ENCODE results near the gene MYO6.

The MYO6 gene

DNA sequence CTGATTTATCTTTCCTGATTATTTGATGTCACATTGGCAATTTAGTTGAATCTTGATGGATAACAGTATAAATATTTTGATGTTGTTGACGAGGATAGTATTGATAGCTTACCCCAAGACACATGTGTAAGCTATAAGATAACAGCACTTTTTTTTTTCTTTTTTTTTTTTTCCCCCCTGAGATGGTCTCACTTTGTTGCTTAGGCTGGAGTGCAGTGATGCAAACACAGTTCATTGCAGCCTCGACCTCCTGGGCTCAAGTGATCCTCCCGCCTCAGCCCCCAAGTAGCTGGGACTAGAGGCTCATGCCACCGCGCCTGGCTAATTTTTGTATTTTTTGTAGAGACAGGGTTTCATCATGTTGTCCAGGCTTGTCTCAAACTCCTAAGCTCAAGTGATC lies 21.8 kb downstream of the MYO6 start:
- no peak for DNase-seq

DNA sequence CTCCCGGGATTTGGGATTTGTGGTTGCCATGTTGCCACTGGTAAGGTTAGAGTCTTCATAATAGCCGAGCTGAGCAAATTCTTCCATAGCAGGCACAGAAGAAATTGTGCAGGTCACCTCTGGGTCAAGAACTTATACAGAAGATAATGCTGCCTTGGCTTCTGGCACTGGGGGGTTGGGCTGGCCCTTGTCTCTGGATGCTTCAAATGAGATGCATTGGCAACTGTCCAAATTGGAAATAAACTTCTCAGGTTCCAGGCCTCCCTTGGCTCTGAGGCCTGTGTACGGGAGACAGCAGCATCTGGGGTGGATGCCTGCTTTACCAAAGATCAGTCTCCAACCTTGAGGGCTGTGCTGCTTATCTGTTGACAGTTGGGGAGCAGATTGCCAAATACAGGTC lies 26.2 kb downstream of the MYO6 start:
- no peak for DNase-seq

DNA sequence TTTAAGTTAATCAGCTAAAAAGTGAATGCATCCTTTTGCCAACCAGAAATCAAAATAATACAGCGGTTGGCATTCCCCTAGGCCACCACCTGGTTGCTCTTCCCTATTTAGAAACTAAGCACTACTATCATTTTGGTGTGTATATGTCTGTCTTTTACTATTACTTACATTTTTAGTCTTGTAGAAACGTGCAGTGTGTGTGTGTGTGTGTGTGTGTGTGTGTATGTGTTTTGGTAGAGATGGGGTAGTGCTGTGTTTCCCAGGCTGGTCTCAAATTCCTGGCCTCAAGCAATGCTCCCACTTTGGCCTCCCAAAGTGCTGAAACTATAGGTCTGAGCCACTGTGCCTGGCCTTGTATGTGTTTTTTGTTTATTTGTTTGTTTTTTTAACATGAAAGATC lies 27.4 kb downstream of the MYO6 start:
- no peak for DNase-seq

DNA sequence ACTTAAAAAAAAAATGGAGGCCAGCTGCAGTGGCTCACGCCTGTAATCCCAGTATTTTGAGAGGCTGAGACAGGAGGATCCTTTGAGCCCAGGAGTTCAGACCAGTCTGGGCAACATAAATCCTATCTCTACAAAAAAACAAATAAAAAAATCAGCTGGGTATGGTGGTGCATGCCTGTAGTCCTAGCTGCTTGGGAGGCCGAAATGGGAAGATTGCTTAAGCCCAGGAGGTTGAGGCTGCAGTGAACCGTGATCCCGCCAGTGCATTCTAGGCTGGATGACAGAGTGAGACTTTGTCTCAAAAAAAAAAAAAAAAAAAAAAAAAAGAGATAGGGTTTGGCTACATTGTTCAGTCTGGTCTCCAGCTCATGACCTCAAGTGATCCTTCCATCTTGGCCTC lies 29.7 kb downstream of the MYO6 start:
- no peak for DNase-seq

DNA sequence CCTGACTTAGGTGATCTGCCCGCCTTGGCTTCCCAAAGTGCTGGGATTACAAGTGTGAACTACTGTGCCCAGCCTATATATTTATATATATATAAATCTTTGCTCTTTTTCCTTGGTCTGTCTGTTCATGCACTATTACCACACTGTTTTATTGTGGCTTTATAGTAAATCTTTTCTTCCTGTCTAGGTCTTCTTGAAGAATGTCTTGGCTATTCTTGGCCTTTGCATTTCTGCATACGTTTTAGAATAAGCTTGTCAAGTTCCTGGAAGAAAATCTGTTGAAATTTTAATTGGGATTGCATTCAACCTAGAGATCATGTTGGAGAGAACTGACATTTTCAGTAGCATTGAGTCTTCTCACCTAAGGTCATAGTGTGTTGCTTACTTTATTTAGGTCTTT lies 37.1 kb downstream of the MYO6 start:
- DNase-seq, result no peak

DNA sequence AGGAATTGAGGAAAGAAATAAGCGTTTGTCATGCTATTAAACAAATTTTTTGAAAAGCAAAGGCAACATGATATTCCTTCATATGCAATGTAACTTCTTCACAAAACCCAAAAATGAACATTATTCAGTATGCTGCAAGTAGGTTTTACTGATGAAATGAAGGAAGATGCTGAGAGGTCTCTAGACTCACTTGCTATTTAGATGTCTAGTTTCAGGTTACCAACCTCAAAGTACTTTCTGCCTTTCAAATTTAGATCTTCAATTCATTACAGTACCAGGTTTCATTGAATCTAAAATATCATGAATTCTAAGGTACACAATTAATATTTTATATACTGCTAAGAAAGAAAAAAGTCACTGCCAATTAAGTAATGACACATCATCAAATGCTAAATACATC lies 39.9 kb downstream of the MYO6 start:
- DNase-seq, result no peak

DNA sequence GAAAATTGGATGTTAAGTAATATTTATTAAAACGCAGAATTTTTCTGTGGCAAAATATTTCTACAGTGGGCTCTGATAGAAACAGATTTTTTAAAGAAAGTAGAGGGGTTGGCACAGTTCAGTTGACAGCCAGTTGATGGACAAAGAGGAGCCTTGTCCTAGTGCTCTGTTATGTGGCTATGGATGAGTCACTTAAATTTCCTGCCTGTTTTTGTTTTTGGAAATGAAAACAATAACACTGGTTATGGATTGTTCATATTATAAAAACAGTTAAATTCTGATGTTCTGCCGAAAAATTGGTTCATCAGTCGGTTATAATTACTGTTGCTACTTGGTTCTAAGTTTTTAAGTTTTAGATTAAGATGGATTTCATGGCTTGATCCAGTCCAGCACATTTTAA lies 42.8 kb downstream of the MYO6 start:
- no peak for DNase-seq

DNA sequence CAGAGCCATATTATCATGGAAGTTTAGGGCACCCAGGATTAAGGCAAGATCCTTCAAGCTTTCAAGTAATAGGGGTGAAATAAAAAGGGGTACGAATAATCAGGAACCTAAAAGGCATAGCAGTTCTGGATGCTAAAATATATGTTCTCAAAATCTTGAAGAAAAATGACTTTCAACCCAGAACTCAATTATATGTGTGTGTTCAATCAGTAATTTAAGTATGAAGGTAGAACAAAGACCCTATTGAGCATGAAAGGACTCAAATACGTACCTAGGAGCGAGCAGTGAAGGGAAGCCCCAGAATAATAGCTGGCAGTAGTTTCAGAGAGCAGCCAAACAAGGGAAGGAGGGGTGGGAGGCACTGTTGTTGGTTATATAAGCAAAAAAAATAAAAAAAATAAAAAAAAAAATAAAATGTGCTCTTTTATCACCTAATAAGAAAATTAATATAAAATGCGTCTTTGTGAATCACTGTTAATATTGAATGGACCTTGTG lies 45.4 kb downstream of the MYO6 start:
- DNase-seq, result no peak

DNA sequence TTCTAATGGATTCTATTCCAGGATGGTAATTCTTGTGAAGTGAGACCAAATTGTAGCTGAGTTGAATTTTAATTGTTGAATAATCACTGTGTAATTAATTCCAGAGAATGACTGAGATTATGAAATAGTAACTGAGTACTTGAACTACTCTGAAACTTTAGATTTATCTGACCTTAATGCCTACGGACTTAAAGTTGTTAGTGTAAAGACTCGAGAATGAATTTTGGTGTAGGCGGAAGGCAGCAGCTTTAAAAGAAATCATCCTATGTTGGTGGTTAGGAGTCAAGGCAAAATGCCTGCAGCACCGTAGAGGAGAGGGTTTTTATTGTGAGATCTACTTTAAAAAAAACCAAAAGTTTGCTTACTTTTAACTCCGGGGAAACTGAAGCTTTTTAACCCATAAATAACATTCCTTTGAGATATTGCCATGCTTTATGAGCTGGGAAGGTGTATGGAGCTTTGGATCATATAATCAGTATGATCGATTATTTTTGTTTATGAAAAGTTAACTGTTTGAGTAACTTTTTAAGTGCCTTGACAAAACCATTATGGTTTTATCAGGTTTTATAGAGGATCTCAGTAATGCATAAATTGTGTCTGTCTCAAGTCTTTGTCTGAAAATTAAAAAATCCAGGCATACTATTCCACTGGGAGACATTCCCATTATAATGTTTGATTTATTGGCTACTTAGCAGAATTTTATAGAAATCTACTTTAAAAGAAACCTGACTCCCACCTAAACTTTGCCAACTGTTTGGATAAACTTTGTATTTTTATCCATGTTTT lies 46.1 kb downstream of the MYO6 start:
- DNase-seq, result no peak

DNA sequence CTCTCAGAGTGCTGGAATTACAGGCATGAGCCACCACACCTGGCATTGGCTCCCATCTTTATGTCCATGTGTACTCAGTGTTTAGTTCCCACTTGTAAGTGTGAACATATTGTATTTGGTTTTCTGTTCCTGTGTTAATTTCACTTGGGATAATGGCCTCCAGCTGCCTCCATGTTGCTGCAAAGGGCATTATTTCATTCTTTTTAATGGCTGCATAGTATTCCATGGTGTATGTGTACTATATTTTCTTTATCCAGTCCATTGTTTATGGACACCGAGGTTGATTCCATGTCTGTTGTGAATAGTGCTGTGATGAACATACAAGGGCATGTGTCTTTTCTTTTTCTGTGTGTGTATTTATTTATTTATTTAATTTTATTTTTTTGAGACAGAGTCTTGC lies 47.7 kb downstream of the MYO6 start:
- no peak for DNase-seq

DNA sequence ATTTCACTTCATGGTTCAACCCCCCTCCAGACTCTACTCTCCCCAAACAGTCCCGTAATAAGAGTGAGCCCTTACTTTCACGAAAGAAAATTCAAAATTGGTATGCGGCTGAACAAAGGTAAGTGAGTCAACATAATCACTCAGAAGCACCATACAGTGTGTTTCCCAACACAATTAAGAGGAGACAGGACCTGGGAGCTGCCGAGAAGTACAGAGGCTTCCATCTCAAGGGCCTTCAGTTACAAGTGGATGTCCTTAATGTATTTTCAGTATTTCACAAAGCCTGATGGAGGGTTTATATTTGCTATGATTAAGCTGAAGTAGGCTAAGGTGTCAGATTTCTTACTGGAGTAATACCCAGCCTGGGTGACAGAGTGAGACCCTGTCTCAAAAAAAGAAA lies 51.1 kb downstream of the MYO6 start:
- no peak for DNase-seq

DNA sequence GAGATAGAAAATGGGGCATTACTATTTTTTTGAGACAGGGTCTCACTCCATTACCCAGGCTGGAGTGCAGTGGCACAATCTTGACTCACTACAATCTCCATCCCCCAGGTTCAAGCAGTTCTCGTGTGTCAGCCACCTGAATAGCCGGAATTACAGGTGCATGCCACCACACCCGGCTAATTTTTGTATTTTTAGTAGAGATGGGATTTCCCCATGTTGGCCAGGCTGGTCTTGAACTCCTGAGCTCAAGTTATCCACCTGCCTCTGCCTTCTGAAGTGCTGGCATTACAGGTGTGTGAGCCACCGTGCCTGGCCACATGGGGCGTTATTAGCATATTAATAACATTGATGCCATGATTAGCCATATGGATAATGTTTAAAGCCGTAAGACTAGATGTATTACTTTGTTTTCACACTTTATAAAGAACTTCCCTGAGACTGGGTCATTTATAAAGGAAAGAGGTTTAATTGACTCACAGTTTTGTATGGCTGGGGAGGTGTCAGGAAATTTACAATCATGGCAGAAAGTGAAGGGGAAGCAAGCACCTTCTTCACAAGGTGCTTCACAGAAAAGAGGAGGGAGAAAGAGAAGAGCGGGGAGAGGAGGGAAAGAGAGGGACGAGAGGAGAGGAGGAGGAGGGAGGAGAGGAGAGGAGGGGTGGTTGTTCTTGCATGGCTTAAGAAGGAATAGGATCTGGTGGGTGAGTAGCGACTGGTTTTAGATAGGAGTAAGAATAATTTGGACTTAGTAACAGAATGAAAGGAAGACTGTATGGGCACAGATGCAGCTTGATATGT lies 51.9 kb downstream of the MYO6 start:
- no peak for DNase-seq

DNA sequence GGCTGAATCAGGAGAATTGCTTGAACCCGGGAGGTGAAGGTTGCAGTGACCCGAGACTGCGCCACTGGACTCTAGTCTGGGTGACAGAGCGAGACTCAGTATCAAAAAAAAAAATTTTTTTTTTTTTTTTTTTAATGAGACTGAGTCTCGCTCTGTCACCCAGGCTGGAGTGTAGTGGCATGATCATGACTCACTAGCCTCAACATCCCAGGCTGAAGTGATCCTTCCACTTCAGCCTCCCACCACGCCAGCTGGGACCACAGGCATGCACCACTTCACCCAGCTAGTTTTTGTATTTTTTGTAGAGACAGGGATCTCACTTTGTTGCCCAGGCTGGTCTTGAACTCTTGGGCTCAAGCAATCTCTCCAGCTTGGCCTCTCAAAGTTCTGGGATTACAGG lies 53.3 kb downstream of the MYO6 start:
- DNase-seq, result no peak

DNA sequence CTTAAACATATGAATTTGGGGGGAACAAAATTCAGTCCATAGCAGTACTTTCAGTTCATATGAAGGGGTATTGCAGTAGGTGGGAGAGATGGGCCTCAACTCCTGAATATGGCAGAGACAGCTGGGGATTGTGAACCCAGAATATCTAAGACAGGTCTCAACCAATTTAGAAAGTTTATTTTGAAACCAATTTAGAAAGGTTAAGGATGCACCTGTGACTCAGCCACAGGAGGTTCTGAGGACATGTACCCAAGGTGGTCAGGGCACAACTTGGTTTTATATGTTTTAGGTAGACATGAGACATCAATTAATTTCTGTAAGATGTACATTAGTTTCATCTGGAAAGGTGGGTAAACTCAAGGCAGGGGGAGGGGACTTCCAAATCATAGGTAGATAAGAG lies 59.5 kb downstream of the MYO6 start:
- no peak for DNase-seq

DNA sequence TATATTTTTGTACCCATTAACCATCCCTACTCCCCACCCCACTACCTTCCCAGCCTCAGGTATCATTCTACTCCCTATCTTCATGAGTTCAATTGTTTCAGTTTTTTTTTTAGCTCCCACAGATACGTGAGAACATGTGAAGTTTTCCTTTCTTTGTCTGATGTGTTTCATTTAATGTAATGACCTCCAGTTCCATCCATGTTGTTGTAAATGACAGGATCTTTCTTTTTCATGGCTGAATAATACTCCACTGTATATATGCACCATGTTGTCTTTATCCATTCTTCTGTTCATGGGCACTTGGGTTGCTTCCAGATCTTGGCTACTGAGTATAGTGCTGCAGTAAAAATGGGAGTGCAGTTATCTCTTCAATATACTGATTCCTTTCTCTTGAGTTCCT lies 63.5 kb downstream of the MYO6 start:
- DNase-seq, result no peak

DNA sequence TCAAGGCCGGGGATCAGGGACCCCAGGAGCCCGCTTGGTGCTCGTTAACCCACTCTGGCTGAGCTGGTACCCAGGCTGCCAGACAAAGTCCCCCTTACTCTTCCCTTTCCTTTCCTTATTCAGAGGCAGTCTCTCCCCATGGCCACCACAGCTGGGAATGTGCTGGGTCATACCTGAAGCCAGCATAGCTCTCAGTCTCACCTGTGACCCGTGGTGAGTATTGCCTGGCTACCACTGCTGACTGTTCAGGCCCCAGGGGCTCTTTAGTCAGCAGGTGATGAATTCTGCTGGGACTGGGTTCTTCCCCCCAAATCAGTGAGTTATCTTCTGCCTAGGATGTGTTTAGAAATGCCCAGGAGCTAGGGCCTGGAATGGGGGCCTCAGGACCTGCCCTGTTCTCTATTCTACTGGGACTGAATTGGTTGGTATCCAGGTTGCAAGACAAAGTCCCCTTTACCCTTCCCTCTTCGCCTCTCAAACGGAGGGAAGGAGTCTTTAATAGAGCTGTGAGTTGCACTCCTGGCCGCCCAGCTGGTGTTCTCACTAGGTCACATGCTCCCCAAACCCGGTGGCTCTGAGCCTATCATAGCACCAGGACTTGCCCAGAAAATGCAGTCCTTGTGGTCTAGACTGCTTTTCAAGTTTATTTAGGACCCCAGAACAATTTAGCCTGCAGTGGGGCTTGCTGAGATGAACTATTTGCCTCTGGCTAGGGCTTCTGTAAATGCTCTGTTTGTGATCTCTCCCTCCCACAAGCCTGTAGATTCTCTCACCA lies 64.6 kb downstream of the MYO6 start:
- DNase-seq, result no peak

DNA sequence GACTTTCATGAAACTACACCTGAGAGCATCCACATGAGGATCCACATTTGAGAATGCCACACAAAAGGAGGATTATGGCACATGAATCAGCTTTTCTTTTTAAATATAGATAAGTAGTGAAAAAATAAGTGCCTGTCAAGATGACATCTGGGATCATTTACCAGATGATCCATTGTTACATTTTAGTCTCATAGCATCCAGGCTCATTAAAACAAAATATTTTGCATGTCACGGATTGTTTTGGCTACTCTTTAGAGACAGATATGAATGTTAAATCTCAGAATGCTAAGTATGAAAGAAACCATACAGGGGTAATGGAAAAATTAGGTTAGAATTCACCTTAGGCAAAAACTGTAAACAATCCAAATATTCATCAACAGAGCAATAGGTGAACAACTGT lies 66.7 kb downstream of the MYO6 start:
- no peak for DNase-seq

DNA sequence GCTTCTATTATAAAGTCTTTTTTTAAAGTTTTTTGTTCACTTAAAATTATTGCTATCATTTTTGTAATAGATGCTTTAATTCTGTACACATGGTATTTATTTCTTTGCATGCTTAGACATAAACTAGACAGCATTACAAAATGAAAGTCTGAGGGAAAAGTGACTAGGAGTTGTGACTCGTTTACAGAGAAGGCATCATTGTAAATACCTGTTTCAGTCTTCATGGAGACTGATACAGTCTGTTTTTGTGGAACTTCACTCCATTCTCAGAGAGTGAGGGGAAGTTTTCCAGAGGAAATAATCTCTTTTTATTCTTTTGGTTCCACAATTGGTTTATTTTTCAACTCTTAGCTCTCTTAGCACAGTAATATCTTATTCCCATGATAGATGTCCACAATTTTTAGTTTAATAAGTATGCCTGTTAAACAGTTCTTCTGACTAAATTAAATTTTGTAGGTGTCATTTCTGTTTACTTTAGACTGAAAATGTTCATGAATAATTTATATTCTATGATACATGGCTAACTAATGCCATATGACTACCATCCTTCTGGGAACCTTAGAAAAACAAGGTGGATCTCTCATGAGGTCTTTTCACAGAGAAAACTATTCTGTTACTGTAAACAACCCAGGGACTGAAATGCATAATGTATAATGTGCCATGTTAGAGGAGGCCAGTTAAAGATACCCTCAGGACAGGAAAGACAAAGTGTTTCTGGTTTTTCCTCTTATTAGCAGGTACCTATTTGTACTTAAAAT lies 69.2 kb downstream of the MYO6 start:
- no peak for DNase-seq

DNA sequence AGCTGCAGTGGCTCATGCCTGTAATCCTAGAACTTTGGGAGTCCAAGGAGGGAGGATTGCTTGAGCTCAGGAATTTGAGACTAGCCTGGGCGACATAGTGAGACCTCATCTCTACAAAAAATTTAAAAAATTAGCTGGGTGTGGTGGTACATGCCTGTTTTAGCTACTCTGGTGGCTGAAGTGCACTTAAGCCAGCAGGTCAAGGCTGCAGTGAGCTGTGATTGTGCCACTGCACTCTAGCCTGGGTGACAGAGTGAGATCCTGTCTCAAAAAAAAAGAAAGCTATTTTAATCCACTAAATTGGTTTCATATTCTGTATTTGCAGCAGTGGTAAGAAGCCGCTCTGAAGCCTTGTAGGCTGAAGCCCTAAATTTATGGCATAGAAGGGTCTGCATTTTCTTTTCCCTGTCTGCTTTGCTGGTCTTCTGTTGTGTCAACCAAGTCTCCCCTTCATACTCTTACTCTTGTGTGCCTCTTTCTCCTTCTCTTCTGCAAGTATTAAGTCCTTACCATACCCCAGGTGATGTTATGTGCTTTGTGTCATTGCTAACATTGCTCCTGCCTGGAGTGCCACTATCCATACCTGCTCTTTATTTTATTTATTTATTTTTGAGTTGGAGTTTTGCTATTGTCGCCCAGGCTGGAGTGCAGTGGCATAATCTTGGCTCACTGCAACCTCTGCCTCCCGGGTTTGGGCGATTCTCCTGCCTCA lies 70.9 kb downstream of the MYO6 start:
- no peak for DNase-seq

DNA sequence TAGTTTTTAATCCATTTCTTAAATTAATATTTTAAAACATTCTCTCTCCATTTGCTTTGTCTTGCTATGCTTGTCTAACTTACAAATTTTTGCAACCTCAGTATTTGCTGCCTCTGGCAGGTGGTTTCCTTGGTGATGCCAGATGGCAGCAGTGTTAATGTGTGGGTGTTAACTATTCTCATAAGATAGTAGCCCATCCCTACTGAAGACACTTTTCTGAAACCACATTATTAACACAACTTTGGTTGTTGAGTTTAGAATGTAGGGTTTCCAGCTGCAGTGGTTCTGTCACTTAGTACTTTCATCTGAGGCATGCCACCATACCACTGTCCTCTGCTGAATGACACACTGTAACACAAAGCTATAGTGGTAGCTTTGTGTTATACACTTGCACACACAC lies 75.1 kb downstream of the MYO6 start:
- no peak for DNase-seq

DNA sequence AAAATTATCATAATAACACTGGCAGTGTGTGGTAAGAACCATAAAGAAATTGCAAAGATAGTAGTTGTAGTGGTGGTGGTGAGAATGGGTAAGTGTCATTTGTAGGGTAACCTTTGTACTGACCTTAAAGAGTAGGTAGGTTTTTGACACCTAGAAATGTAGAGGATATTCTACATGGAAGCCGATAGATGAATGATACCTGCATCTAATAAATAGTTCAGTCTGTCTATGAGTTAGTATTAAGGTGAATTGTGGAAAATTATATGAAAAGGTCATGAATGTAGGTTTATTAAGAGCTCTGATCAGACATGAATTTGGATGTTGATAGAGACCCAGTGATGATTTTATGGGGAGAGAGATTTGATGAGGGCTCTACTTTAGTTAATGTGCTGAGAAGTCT lies 78.1 kb downstream of the MYO6 start:
- DNase-seq, result no peak
